Testis (tissue), 2 donors: ENCODE measurements around the gene KCNAB2.

ENCODE experiments used
- CTCF ChIP-seq, 3 experiments: fragments of 450-650 bp in 2 of 3; fragments of 200-600 bp in 1 of 3; sonication (generic) in 1 of 3; IDR thresholded peaks; one replicate each; pipeline ENCODE4 v1.5.1; 2016 to 2019; ENCODE audit warnings: antibody characterized with exemption in 3 of 3, mild to moderate bottlenecking in 2 of 3, moderate library complexity in 1 of 3
- POLR2A ChIP-seq: fragments of 450-650 bp; IDR thresholded peaks from one replicate; pipeline ENCODE4 v1.6.1; 2017; ENCODE audit warnings: antibody characterized with exemption, mild to moderate bottlenecking, moderate library complexity

- no peak for TF ChIP-seq POLR2A
- no peak for TF ChIP-seq CTCF (IDR thresholded peaks at IDR 0.05)
These were observed 52.9 kb downstream of the KCNAB2 start for GRCh38 chr1:6098303-6099215.
